Mucosa of stomach (tissue), 1 donor: ENCODE data around the gene ZNF266.

ENCODE experiments used
- H3K27me3 ChIP-seq: one replicate; pipeline ENCODE4 v1.7.0; 2013; ENCODE audit warnings: mild to moderate bottlenecking, low read length; ENCODE audit not compliant: control insufficient read depth, insufficient read depth
- H3K36me3 ChIP-seq: one replicate; pipeline ENCODE4 v1.7.0; 2013; ENCODE audit warnings: low read length; ENCODE audit not compliant: control insufficient read depth, insufficient read depth
- H3K4me1 ChIP-seq: one replicate; pipeline ENCODE4 v1.7.0; 2013; ENCODE audit warnings: mild to moderate bottlenecking, low read length; ENCODE audit not compliant: control insufficient read depth, insufficient read depth
- H3K4me3 ChIP-seq: one replicate; pipeline ENCODE4 v1.7.0; 2013; ENCODE audit warnings: low read length
- H3K9ac ChIP-seq: one replicate; pipeline ENCODE4 v1.7.0; 2013; ENCODE audit warnings: mild to moderate bottlenecking, low read length, moderate library complexity
- H3K9me3 ChIP-seq: one replicate; pipeline ENCODE4 v1.7.0; 2013; ENCODE audit warnings: mild to moderate bottlenecking, low read length, moderate library complexity; ENCODE audit not compliant: control insufficient read depth
- donor health status: Pancreatic carcinoma.

The ZNF266 gene

DNA sequence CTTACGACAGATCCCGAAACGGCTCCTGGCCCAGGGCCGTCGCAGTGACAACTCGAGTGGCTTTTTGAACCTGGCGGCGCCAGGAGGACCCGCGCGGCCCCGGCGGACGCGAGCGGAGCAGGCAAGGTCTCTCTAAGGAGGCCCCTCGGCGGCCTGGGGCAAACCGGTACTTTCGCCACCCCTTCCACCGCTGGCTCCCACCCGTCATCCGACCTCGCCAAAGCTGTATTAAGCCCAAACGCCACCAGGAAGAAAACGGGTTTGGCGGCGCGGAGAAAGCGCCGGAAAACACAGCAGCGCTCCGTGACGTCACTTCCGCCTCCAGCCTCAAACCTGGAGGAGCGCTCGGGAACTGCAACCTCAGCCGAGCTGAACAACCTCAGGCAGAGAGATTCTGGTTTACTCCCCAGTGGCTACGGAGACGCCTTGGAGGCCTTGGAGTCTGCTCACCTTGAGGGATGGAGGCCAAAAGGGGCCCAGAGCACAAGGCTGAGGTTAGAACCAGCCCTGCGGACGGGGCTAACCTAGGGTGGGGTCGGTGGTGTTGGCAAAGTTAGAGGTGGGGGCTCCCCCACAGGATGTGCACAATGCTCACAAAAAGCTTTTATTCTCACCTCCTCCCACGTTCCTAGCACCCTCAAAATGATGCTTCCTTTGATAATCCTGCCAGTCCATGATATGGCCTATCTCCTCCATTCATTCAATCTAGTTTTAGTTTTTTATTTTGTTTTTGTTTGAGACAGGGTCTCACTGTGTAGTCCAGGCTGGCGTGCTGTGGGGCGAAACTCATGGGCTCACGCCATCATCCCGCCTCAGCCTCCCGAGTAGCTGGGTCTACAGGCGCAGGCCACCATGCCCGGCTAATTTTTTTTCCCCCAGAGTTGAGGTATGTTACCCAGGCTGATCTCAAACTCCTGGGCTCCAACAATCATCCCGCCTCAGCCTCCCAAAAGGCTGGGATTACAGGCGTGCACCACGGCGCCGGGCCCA lies at the start of gene ZNF266:
Gene ZNF266 (minus strand): TSS at position 295 of the 990 bp plus-strand sequence. CDS start 15,484 bp downstream, outside the sequence.
- Histone ChIP-seq H3K27me3 (no peaks in the 10 kb centered on the region), H3K9me3 (no peaks in the 10 kb centered on the region), H3K36me3 (no peaks in the 10 kb centered on the region), H3K4me1 (peaks cover 4% of the 10 kb centered on the region), H3K9ac (peak within 1 kb of the TSS; percentile 93), H3K4me3 (peak within 1 kb of the TSS; percentile 52)

DNA sequence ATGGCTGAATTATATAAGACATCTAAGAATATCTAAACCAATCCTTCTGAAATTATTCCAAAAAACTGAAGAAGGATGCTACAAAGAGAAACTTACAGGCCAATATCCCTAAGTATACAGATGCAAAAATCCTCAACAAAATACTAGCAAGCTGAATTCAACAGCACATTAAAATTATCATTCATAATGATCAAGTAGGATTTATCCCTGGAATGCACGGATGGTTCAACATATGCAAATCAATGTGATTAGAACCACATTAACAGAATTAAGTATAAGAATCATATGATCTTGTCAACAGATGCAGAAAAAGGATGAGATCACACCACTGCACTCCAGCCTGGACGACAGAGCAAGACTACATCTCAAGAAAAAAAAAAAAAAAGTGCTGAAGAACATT lies 49.8 kb upstream of the ZNF266 start:
- Histone ChIP-seq H3K9ac (no peak overlapping the region), H3K4me1 (no peaks in the 10 kb centered on the region), H3K36me3 (no peaks in the 10 kb centered on the region), H3K27me3 (no peaks in the 10 kb centered on the region), H3K4me3 (no peak overlapping the region), H3K9me3 (no peaks in the 10 kb centered on the region)

DNA sequence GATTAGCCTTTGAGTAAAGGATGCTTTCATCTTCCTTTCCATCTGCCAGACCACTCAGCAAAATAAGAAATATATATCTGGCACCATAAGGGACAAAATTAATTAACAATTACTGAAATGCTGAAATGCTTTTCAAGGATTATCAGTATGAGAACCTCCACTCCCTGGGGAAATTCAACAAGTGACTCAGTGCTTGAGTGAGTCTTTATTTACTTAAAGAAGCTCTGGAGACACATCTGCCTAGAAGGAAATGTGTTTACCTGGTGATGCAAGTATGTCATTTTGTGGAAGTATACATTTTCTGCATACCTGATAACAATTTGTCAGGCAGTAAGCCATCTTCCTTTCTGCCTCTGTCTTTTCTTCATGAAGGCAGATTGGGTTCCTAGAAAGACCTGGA lies 39.6 kb upstream of the ZNF266 start:
- Histone ChIP-seq H3K36me3 (no peaks in the 10 kb centered on the region), H3K4me3 (no peak overlapping the region), H3K9ac (no peak overlapping the region), H3K27me3 (no peaks in the 10 kb centered on the region), H3K9me3 (no peaks in the 10 kb centered on the region), H3K4me1 (no peaks in the 10 kb centered on the region)

DNA sequence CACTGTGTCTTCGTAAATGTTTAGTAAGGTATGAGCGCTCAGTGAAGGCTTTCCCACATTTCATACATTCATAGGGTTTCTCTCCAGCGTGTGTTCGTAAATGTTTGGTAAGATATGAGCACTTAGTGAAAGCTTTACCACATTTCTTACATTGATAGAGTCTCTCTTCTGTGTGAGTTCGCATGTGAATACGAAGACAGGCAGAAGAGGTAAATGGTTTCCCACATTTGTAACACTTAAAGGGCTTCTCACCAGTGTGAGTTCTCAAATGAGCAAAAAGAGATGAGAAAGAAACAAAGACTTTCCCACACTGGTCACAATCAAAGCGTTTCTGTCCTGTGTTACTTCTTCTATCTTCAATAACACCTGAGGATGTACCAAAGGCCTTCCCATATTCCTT lies 31.8 kb upstream of the ZNF266 start:
- no peaks in the 10 kb centered on the region for H3K4me1 ChIP-seq
- no peaks in the 10 kb centered on the region for H3K27me3 ChIP-seq
- no peak overlapping the region for H3K9ac ChIP-seq
- H3K9me3 ChIP-seq: no peaks in the 10 kb centered on the region
- no peak overlapping the region for H3K4me3 ChIP-seq
- no peaks in the 10 kb centered on the region for H3K36me3 ChIP-seq

DNA sequence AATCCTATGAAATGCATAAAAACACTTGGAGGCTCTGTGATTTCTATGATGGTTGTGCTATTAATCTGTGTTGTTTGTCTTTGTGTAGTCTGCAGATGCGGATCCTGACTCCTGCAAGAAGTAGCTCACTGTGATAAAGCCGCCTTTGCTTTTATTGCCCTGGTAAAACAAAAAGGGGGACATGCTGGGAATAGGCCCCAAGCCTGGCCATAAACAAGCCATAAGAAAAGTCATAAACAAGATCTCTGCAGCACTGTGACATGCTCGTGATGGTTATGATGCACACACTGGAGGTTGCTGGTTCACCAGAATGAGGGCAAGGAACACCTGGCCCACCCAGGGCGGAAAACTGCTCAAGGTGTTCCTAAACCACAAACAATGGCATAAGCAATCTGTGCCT lies 26.6 kb upstream of the ZNF266 start:
- Histone ChIP-seq H3K4me3 (no peak overlapping the region), H3K9me3 (no peaks in the 10 kb centered on the region), H3K27me3 (no peaks in the 10 kb centered on the region), H3K4me1 (no peaks in the 10 kb centered on the region), H3K9ac (no peak overlapping the region), H3K36me3 (no peaks in the 10 kb centered on the region)

DNA sequence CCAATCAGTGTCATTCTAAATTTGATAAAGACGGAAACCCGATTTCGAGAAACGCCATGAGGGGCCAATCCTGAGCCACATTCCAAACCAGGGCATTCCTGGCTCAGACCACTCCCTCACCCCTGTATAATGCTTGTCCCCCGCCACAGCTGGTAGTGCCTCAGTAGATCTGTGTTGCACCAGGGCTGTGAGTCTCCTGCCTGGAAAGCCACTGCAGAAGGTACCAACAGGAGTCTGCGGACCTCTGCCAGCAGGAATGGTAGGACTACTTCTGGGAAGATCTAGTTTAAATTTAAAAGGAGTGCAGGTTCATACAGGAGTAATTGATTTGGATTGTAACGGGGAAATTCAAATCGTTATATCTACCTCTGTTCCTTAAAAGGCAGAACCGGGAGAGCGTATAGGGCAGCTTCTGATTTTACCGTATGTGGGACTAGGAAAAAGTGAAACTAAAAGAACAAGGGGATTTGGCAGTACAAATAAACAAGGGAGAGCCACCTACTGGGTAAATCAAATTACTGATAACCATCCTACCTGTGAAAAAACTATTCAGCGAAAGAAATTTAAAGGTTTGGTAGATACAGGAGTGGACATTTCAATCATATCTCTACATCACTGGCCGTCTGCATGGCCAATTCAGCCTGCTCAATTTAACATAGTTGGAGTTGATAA lies 20.8 kb upstream of the ZNF266 start:
- no peaks in the 10 kb centered on the region for H3K27me3 ChIP-seq
- H3K9ac ChIP-seq: no peak overlapping the region
- no peaks in the 10 kb centered on the region for H3K4me1 ChIP-seq
- H3K9me3 ChIP-seq: no peaks in the 10 kb centered on the region
- H3K36me3 ChIP-seq: no peaks in the 10 kb centered on the region
- H3K4me3 ChIP-seq: no peak overlapping the region

DNA sequence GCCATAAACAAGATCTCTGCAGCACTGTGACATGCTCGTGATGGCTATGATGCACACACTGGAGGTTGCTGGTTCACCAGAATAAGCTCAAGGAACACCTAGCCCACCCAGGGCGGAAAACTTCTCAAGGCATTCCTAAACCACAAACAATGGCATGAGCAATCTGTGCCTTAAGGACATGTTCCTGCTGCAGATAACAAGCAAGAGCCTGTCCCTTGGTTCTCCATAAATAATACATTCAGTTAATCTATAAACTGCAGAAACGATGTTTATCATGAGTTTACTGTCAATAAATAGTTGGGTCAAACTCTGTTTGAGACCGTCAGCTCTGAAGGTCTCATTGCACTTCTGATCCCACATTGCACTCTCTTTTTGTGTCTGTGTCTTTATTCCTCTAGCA lies 18.6 kb upstream of the ZNF266 start:
- no peak overlapping the region for H3K4me3 ChIP-seq
- H3K36me3 ChIP-seq: no peaks in the 10 kb centered on the region
- no peaks in the 10 kb centered on the region for H3K9me3 ChIP-seq
- H3K9ac ChIP-seq: no peak overlapping the region
- H3K27me3 ChIP-seq: no peaks in the 10 kb centered on the region
- no peaks in the 10 kb centered on the region for H3K4me1 ChIP-seq

DNA sequence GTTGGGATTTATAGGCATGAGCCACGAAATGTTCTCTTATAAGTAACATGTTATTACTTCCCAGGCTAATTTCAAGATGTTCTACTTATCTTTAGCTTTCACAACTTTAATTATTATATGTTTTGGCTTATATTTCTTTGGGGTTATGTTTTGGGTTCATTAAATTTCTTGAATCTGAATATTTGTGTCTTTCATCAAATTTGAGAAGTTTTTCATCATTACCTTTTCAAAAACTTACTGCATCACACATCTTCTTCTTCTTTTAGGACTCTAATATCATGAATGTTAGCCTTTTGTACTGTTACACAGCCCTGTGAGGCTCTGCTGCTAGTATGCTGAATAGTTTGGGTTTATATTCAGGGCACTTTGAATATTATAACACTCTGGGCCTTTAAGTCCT lies 9.7 kb upstream of the ZNF266 start:
- no peaks in the 10 kb centered on the region for H3K36me3 ChIP-seq
- no peaks in the 10 kb centered on the region for H3K9me3 ChIP-seq
- no peaks in the 10 kb centered on the region for H3K4me1 ChIP-seq
- H3K27me3 ChIP-seq: no peaks in the 10 kb centered on the region
- H3K4me3 ChIP-seq: no peak overlapping the region
- H3K9ac ChIP-seq: no peak overlapping the region

DNA sequence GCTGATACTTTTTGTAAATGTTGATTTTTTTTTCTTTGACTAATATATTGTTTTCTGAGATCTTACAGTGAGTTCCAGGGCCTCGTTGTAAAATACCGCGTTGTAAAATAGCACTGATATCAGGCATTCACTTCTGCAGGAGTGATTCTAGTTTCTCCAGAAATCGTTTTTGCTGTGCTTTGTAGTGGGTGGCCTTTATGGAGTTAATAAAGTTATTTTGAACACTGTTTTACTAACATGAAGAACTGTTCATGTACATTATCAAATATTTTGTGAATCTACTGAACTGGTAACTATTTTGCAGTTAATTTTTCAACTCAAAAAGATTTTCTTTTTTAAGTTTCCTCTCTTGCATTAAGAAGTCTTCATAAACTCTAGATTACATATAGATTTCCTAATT lies 985 bp upstream of the ZNF266 start:
- H3K36me3 ChIP-seq: no peaks in the 10 kb centered on the region
- no peak overlapping the region for H3K9ac ChIP-seq
- no peaks in the 10 kb centered on the region for H3K27me3 ChIP-seq
- H3K9me3 ChIP-seq: no peaks in the 10 kb centered on the region
- peaks cover 4% of the 10 kb centered on the region for H3K4me1 ChIP-seq
- no peak overlapping the region for H3K4me3 ChIP-seq

DNA sequence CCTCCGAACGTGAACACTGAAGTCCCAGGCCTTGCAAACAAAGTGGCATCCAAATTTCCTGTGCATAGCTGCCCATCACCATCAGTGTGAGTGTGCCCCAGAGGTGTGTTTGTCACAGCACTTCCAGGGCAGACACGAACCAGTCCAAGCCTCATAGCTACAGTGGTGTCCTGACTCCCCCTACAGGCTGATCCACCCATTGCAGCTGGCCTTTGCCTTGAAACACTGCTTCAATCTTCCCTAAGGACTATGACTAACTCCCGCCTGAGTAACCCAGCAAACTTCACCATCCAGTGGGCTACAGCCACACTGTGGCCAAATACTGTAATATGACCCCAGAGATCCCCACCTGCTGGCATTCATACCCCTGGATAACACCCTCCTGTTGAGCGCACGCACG lies 3.9 kb downstream of the ZNF266 start:
- H3K36me3 ChIP-seq: no peaks in the 10 kb centered on the region
- no peaks in the 10 kb centered on the region for H3K27me3 ChIP-seq
- no peak overlapping the region for H3K9ac ChIP-seq
- H3K4me3 ChIP-seq: no peak overlapping the region
- peaks cover 4% of the 10 kb centered on the region for H3K4me1 ChIP-seq
- no peaks in the 10 kb centered on the region for H3K9me3 ChIP-seq

DNA sequence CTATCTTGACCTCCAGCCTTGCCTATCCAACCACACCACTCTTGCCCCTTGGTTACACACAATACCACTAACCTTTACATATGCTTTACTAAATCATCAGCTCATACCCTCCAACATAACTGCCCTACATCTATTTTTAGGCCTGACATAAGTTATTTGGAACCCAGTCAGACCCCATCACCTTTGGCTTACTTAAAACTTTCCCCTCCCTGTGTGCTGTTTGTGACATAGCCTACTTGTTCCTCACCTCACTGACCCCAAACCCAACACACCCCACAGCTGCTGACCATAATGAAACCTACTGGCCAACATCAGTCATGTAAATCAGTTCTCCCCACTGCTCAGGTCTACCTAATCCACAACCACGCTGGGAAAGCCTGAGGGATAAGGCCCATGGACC lies 4.9 kb downstream of the ZNF266 start:
- Histone ChIP-seq H3K27me3 (no peaks in the 10 kb centered on the region), H3K4me3 (no peak overlapping the region), H3K9me3 (no peaks in the 10 kb centered on the region), H3K4me1 (no peaks in the 10 kb centered on the region), H3K36me3 (peaks cover 1% of the 10 kb centered on the region), H3K9ac (no peak overlapping the region)

DNA sequence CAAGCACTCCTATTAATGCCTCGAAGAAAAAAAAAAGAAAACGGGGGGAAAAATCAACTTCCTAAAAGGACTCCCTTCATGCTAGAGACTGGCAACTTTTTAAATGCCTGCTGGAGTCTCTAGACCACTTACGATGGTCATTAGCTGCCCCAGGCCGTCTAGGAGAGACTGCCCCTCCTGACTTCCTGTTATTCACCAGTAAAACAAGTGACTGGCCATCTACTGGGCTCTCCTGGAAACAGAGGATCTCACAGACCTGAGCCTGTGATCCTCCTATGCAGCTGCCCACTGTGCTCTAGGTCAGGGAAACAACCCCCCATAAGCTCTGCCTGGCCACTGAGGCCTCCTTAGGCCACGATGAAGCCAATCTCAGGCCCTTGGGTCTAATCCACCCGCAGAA lies 7.4 kb downstream of the ZNF266 start:
- Histone ChIP-seq H3K27me3 (no peaks in the 10 kb centered on the region), H3K4me3 (no peak overlapping the region), H3K9me3 (no peaks in the 10 kb centered on the region), H3K4me1 (no peaks in the 10 kb centered on the region), H3K36me3 (peaks cover 6% of the 10 kb centered on the region), H3K9ac (no peak overlapping the region)
